Esophagus squamous epithelium (tissue), 5 donors: Measurements from ENCODE around the gene ZNF221. TPM values are rescaled to one million over a fixed set of nuclear protein-coding genes. Genes with fewer than 3 reads are reported as not detected.
A peak's percentile ranks its signal among the peaks of the same experiment; 100 is the strongest.

ENCODE experiments used
- DNase-seq: peaks from one replicate; lab custom pipeline; 2025; lab: John Stamatoyannopoulos, UW
- H3K27ac ChIP-seq, 4 donors: fragments of 200-600 bp; sonication (generic); one replicate each; pipeline ENCODE4 v1.5.1; 2016 to 2019; ENCODE audit warnings: mild to moderate bottlenecking in 1 of 4
- H3K27me3 ChIP-seq, 4 donors: fragments of 200-600 bp; sonication (generic); 1 replicate in 3 of 4; 2 replicates in 1 of 4; pipeline versions ENCODE4 v1.5.1 to v1.6.0; 2017 to 2021; ENCODE audit warnings: antibody characterized with exemption in 1 of 4
- H3K36me3 ChIP-seq, 3 donors: fragments of 200-600 bp; sonication (generic); one replicate each; pipeline ENCODE4 v1.5.1; 2016 to 2019
- H3K4me1 ChIP-seq, 3 donors: fragments of 200-600 bp; sonication (generic); one replicate each; pipeline ENCODE4 v1.5.1; 2017 to 2019
- H3K4me3 ChIP-seq, 4 donors: fragments of 200-600 bp; sonication (generic); 1 replicate in 3 of 4; 2 replicates in 1 of 4; pipeline ENCODE4 v1.5.1; 2016 to 2019; ENCODE audit warnings: mild to moderate bottlenecking in 2 of 4, moderate library complexity in 1 of 4
- H3K9me3 ChIP-seq, 3 donors: fragments of 200-600 bp; sonication (generic); one replicate each; pipeline ENCODE4 v1.5.1; 2016 to 2019
- CTCF ChIP-seq, 6 experiments: fragments of 450-650 bp in 4 of 6; fragments of 200-600 bp in 2 of 6; sonication (generic) in 2 of 6; IDR thresholded peaks; one replicate each; pipeline ENCODE4 v1.5.1; 2016 to 2019; ENCODE audit warnings: antibody characterized with exemption in 6 of 6, mild to moderate bottlenecking in 4 of 6, moderate library complexity in 4 of 6
- POLR2A ChIP-seq, 4 donors: fragments of 450-650 bp; IDR thresholded peaks; one replicate each; pipeline ENCODE4 v1.6.1; 2017; ENCODE audit warnings: antibody characterized with exemption in 4 of 4, mild to moderate bottlenecking in 4 of 4, moderate library complexity in 3 of 4
- WGBS, 2 donors: methylation state at CpG; one replicate each; pipeline ENCODE4 v1.1.5; 2018; 5-methylcytosine and 5-hydroxymethylcytosine counted together
- intact Hi-C: fragments of 100-400 bp; cut with DNase I; formaldehyde crosslinking; loops from one replicate; pipeline ENCODE4 v1.15.0; 2022
- total RNA-seq, 4 donors: library from RNA; depleted of rRNA; stranded (reverse); fragments of >200 nt; gene quantifications; one replicate each; pipeline ENCODE4 v1.1.0, GENCODE V29; 2016
- donor health status: DM: yes; HTN: yes; CAD: no.

The ZNF221 gene
- total RNA-seq, 4 donors from 2014 or later = 1.4 to 12.9 (median 2.2) TPM

GRCh38 chr19:43983912-43984686 lies 33.1 kb downstream of the ZNF221 start, which contains the start of gene ZNF155:
ZNF155 (plus strand) TSS chr19:43984188; CDS start chr19:43988544, 4,356 bp downstream.
- Histone ChIP-seq H3K4me1 (peaks cover 0 to 19% (median 5%) of the 10 kb centered on the region in 3 donors), H3K9me3 (peaks cover 0 to 29% (median 10%) of the 10 kb centered on the region in 3 donors), H3K27ac (peak within 1 kb of the TSS; percentile 78 to 86 (median 84)), H3K36me3 (peaks cover 0 to 18% (median under 1%) of the 10 kb centered on the region in 3 donors), H3K4me3 (peak within 1 kb of the TSS; percentile 56 to 88 (median 76)), H3K27me3 (no peaks in the 10 kb centered on the region)
- 1 to 5% methylated on average over 21 to 26 of the region's 40 CpGs for WGBS, 2 donors
- intact Hi-C loops = no loop called here
- DNase-seq = peak; percentile 6
- TF ChIP-seq CTCF (IDR thresholded peaks at IDR 0.05) (no peak), POLR2A (IDR thresholded peaks at IDR 0.05) (no peak)

DNA sequence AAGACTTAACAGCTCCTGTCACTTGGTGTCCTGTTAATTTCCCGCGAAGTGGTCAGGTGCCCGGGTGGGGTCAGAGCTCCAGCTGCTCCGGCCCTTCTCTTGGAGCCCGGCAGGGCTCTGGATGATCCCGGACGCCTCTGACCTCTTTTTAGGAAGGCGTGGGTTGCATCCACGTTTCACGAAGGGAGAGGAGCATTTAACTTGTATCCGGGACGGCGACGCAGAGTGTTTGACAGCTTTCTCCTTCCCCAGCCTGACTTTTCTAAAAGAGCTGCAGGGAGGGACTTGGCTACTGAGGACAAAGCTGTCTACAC lies 33.6 kb downstream of the ZNF221 start:
- Histone ChIP-seq H3K4me3 (peak overlapping the region; percentile 56 to 88 (median 76)), H3K4me1 (peaks cover 0 to 19% (median 5%) of the 10 kb centered on the region in 3 donors), H3K9me3 (peaks cover 0 to 24% (median 4%) of the 10 kb centered on the region in 3 donors), H3K36me3 (peaks cover 0 to 24% (median 4%) of the 10 kb centered on the region in 3 donors), H3K27me3 (no peaks in the 10 kb centered on the region), H3K27ac (peak overlapping the region; percentile 78 to 86 (median 84))
- 3% methylated on average over 5 to 11 of the region's 14 CpGs for WGBS, 2 donors
- DNase-seq = no peak
- TF ChIP-seq CTCF (IDR thresholded peaks at IDR 0.05) (no peak), POLR2A (IDR thresholded peaks at IDR 0.05) (no peak)
- intact Hi-C loops = no loop called here

- peaks cover 0 to 33% (median 10%) of the 10 kb centered on the region in 3 donors for H3K9me3 ChIP-seq
- intact Hi-C loops = no loop called here
- H3K4me1 ChIP-seq = peaks cover 0 to 13% (median 5%) of the 10 kb centered on the region in 3 donors
- no peak for TF ChIP-seq POLR2A (IDR thresholded peaks at IDR 0.05)
- TF ChIP-seq CTCF (IDR thresholded peaks at IDR 0.05) = no peak
- DNase-seq = no peak
- H3K27ac ChIP-seq = no peak overlapping the region
- no peak overlapping the region for H3K4me3 ChIP-seq
- H3K36me3 ChIP-seq = peaks cover 0 to 52% (median 7%) of the 10 kb centered on the region in 3 donors
- WGBS, 2 donors = 39 to 65% methylated on average over 7 to 8 of the region's 10 CpGs
- H3K27me3 ChIP-seq = no peaks in the 10 kb centered on the region
Observed at GRCh38 chr19:43997631-43998290, 46.7 kb downstream of the ZNF221 start.

DNA sequence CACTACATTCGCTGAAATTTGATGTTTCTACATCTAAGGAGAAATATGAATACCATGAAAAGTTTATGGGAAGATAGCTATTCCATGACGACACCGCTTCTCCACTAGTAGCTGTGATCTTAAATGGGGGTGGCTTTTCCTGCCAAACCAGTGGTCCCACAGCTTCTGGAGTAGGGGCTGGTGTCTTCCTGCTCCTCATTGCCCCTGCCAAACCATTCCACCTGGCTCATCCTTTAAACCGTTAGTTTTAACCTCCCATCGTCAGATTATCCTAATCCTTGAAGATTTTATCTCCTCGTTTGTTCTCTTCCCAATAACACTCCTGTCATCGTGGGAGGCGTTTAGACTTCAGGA lies 51.2 kb downstream of the ZNF221 start:
- Histone ChIP-seq H3K27ac (peak overlapping the region; percentile 80 to 84 (median 82)), H3K4me1 (peaks cover 0 to 26% (median 5%) of the 10 kb centered on the region in 3 donors), H3K4me3 (peak overlapping the region; percentile 64 to 90 (median 83)), H3K9me3 (peaks cover 0 to 30% (median 5%) of the 10 kb centered on the region in 3 donors), H3K36me3 (peaks cover 0 to 23% (median 0%) of the 10 kb centered on the region in 3 donors), H3K27me3 (no peaks in the 10 kb centered on the region)
- TF ChIP-seq POLR2A (IDR thresholded peaks at IDR 0.05) (no peak), CTCF (IDR thresholded peaks at IDR 0.05) (no peak)
- 12 to 13% methylated on average over 8 of the region's 8 CpGs for WGBS, 2 donors
- DNase-seq = no peak
- intact Hi-C loops = no loop called here
